Nephron (organoid): ENCODE data around the gene TDRD1.

Experiments
- H3K27ac Mint-ChIP-seq, 3 experiments: 2 replicates each; pipeline ENCODE4 v1.8.0; 2020; ENCODE audit warnings: mixed read lengths in 3 of 3, mild to moderate bottlenecking in 2 of 3, moderate library complexity in 1 of 3
- H3K27me3 Mint-ChIP-seq: 2 replicates; pipeline ENCODE4 v1.8.0; 2021; ENCODE audit warnings: low read depth, mild to moderate bottlenecking, moderate library complexity, mixed read lengths
- H3K36me3 Mint-ChIP-seq: 2 replicates; pipeline ENCODE4 v1.8.0; 2020; ENCODE audit warnings: low read depth, mixed read lengths
- H3K4me1 Mint-ChIP-seq: 2 replicates; pipeline ENCODE4 v1.8.0; 2020; ENCODE audit warnings: mixed read lengths
- H3K4me3 Mint-ChIP-seq, 3 experiments: 2 replicates each; pipeline ENCODE4 v1.8.0; 2020; ENCODE audit warnings: mild to moderate bottlenecking in 3 of 3, mixed read lengths in 3 of 3, moderate library complexity in 2 of 3
- H3K9me3 Mint-ChIP-seq: 2 replicates; pipeline ENCODE4 v1.8.0; 2020; ENCODE audit warnings: mixed read lengths
- TF ChIP-seq, protein P1 (sequence below), 3 experiments: fragments of 200-600 bp; sonication (generic); IDR thresholded peaks; one replicate each; pipeline ENCODE4 v1.5.0; 2021; ENCODE audit warnings: antibody characterized with exemption in 3 of 3; ENCODE audit not compliant: unreplicated experiment in 3 of 3

TDRD1 gene

DNA sequence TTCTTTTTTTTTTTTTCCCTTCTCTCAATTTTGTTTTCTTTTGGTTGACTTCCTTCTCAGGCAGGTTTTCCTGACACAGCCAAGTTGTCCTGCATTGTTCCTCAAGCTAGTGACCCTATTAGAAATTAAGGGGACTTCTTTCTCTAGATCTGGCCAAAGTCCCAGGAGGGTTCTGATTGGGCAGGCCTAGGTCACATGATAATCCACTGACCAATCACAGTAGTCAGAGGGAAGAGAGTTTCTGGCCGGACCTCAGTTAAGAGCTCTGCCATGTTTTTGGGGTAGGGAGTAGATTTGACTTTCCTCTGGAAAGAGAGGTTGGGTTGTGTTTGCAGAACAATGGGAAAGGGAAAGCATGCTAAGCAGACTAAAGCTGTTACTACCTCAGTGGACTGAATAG lies 76.1 kb downstream of the TDRD1 start:
- peaks cover 18% of the 10 kb centered on the region for H3K27me3 Mint-ChIP-seq

GRCh38 chr10:114256008-114256765 lies 77.0 kb downstream of the TDRD1 start:
- Mint-ChIP-seq H3K27me3 (peaks cover 16% of the 10 kb centered on the region), H3K36me3 (no peaks in the 10 kb centered on the region), H3K4me3 (no peak overlapping the region), H3K4me1 (peaks cover 31% of the 10 kb centered on the region), H3K9me3 (peaks cover 5% of the 10 kb centered on the region), H3K27ac (no peak overlapping the region)
- TF ChIP-seq, protein P1, sequence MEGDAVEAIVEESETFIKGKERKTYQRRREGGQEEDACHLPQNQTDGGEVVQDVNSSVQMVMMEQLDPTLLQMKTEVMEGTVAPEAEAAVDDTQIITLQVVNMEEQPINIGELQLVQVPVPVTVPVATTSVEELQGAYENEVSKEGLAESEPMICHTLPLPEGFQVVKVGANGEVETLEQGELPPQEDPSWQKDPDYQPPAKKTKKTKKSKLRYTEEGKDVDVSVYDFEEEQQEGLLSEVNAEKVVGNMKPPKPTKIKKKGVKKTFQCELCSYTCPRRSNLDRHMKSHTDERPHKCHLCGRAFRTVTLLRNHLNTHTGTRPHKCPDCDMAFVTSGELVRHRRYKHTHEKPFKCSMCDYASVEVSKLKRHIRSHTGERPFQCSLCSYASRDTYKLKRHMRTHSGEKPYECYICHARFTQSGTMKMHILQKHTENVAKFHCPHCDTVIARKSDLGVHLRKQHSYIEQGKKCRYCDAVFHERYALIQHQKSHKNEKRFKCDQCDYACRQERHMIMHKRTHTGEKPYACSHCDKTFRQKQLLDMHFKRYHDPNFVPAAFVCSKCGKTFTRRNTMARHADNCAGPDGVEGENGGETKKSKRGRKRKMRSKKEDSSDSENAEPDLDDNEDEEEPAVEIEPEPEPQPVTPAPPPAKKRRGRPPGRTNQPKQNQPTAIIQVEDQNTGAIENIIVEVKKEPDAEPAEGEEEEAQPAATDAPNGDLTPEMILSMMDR (IDR thresholded peaks at IDR 0.05; ENCODE audit: unreplicated experiment in 3 of 3): no peak

More for the DNA sequence above, 76.1 kb downstream of the TDRD1 start:
- Mint-ChIP-seq H3K4me3 (no peak overlapping the region), H3K4me1 (peaks cover 35% of the 10 kb centered on the region), H3K9me3 (peaks cover 5% of the 10 kb centered on the region), H3K27ac (no peak overlapping the region), H3K36me3 (no peaks in the 10 kb centered on the region)
- TF ChIP-seq, protein P1 (IDR thresholded peaks at IDR 0.05; ENCODE audit: unreplicated experiment in 3 of 3): no peak

DNA sequence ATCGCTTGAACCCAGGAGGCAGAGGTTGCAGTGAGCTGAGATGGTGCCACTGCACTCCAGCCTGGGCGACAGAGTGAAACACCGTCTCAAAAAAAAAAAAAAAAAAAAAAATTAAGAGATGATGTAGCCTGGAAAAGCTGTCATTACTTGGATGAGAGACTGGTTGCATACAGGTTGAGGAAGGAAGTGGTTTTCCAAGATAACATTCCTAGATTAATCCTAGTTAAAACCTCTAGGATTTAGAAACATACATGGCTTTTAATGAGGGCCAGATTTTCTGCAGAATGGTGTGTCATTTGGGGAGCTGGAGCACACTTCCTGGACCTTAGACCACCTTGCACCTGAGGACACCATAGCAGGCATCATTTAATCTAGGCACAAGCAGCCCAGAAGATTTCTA lies 77.7 kb downstream of the TDRD1 start:
- peaks cover 14% of the 10 kb centered on the region for H3K27me3 Mint-ChIP-seq
- TF ChIP-seq, protein P1 (IDR thresholded peaks at IDR 0.05; ENCODE audit: unreplicated experiment in 3 of 3): no peak
- no peaks in the 10 kb centered on the region for H3K36me3 Mint-ChIP-seq
- H3K4me3 Mint-ChIP-seq: no peak overlapping the region
- H3K27ac Mint-ChIP-seq: no peak overlapping the region
- peaks cover 28% of the 10 kb centered on the region for H3K4me1 Mint-ChIP-seq
- peaks cover 5% of the 10 kb centered on the region for H3K9me3 Mint-ChIP-seq

DNA sequence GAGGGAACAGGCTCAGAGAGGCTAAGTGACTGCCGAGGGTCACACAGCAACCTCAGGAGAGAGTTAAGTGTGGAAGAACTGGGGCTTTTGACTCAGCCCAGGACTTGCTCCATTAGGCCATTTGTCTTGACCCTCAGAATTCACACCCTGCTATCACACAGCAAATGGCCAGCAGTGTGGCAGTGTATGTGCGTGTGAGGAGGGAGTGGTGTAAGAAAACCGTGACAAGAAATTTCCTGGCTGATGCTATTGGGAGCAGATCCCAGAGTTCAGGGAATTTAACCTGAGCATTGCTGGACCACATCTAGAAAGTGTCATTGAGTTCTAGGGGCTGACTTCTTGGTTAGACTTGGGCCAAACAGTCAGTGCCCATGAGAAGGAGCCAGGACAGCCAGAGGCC lies 78.3 kb downstream of the TDRD1 start:
- no peak overlapping the region for H3K4me3 Mint-ChIP-seq
- peaks cover 5% of the 10 kb centered on the region for H3K9me3 Mint-ChIP-seq

GRCh38 chr10:114258274-114258840 lies 79.2 kb downstream of the TDRD1 start:
- Mint-ChIP-seq H3K27me3 (peaks cover 14% of the 10 kb centered on the region), H3K4me1 (peaks cover 28% of the 10 kb centered on the region), H3K4me3 (no peak overlapping the region), H3K36me3 (no peaks in the 10 kb centered on the region), H3K9me3 (peaks cover 3% of the 10 kb centered on the region), H3K27ac (no peak overlapping the region)
- TF ChIP-seq, protein P1 (IDR thresholded peaks at IDR 0.05; ENCODE audit: unreplicated experiment in 3 of 3): no peak

More for the DNA sequence above, 78.3 kb downstream of the TDRD1 start:
- Mint-ChIP-seq H3K4me1 (peaks cover 28% of the 10 kb centered on the region), H3K36me3 (no peaks in the 10 kb centered on the region), H3K27ac (no peak overlapping the region), H3K27me3 (peaks cover 14% of the 10 kb centered on the region)
- TF ChIP-seq, protein P1 (IDR thresholded peaks at IDR 0.05; ENCODE audit: unreplicated experiment in 3 of 3): no peak
